Activated CD8-positive, alpha-beta memory T cell treated with anti-CD3 and anti-CD28 coated beads for 24 hours (primary cell): Measurements from ENCODE around the gene C9.
A peak's percentile ranks its signal among the peaks of the same experiment; 100 is the strongest.
"Not testable (repeated sequence)": the region's sequence is repeated elsewhere in the genome, so short reads cannot be mapped to it uniquely, and the experiment has no call there.

Experiments
- DNase-seq: peaks from one replicate; pipeline ENCODE4 v3.0.0-alpha.2; 2020

C9 gene

GRCh38 chr5:39319395-39319794, 44.9 kb downstream of the C9 start:
- no peak for DNase-seq

- DNase-seq, result not testable (repeated sequence)
Measured at GRCh38 chr5:39316464-39316863, 47.8 kb downstream of the C9 start.

GRCh38 chr5:39315995-39316394, 48.3 kb downstream of the C9 start:
- no peak for DNase-seq

DNA sequence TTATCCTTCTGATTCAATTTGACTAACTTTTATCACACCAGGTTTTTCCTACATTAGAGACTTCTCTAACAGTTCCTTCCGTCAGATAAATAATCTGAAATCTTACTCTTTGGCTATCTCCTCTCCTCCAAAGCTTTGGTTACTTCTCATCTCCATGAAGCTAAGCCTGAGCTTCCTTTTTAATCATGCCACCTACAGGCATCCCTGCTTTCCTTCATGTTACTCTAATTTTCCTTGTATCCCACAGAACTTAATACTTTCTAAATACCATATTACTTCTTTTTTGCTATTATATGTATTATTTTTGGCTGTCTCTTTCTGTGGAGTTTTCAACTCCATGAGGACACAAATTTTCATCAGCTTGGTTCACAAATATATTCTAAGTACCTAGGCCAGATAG, 49.7 kb downstream of the C9 start:
- no peak for DNase-seq

DNA sequence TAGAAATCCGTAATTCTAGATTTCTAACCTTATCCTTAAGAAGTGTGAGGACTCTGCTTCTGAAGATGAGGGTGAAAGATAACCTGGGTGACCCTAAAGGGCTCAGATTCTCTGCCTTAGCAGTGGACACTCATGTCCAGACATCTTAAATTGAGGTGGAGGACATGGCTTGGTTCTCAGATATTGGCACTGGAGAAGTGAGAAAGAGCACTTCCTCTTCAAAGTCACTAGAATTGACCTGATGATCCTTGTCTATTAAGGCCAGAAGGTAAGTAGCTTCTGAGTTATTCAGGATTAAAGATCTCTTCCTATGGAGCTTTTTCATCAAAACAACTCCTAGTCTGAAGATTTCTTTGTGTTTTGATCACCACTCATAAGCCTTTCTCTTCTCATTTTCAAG, 54.8 kb downstream of the C9 start:
- no peak for DNase-seq

- DNase-seq, result no peak
Measured at GRCh38 chr5:39302472-39302871, 61.8 kb downstream of the C9 start.

DNA sequence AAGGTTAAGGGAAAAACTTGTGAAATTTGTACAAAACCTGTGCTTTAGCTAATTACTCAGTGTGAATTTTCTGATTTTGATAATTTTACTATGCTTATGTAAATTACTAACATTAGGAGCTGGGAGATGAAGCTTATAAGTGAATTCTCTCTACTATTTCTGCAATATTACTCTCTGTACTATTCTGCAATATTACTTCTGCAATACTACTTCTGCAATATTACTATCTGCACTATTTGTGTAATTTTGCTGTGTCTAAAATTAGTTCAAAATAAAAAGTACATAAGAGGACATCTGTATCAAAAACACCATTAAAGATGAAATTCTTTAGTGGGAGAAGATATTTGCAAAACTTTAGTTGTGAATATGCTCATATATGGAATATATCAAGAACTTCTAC, 62.9 kb downstream of the C9 start:
- DNase-seq, result no peak

- no peak for DNase-seq
Measured at GRCh38 chr5:39299962-39300361, 64.3 kb downstream of the C9 start.

DNA sequence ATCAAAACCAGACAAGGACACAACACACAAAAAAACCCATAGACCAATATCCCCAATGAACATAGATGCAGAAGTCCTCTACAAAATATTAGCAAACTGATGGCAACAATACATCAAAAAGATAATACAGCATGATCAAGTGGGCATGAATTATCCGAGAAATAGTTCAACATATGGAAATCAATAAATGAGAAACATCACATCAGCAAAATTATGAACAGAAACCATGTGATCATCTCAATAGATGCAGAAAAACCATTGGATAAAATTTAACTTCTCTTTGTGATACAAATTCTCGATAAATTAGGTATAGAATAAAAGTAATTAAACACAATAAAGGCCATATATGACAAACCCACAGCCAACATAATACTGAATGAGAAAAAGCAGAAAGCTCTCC, 69.6 kb downstream of the C9 start:
- no peak for DNase-seq

DNA sequence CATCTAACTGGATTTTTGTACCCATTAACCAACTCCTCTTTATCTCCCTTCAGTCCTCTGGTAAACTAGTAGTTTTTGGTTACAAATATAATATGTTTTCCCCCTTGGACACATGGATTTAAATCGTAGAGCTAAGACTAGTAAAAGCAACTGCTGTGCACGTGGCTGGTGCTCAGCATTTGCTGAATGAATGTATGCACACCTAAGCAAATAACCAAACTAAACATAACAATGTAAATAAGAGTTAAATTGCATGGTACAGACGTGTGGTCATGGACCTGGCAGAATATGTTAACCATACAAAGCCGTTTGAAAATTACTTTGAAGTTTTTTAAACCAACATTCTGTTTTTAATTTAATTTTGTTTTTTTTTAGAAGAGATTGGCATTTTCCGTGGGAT, 79.7 kb downstream of the C9 start:
- no peak for DNase-seq

DNA sequence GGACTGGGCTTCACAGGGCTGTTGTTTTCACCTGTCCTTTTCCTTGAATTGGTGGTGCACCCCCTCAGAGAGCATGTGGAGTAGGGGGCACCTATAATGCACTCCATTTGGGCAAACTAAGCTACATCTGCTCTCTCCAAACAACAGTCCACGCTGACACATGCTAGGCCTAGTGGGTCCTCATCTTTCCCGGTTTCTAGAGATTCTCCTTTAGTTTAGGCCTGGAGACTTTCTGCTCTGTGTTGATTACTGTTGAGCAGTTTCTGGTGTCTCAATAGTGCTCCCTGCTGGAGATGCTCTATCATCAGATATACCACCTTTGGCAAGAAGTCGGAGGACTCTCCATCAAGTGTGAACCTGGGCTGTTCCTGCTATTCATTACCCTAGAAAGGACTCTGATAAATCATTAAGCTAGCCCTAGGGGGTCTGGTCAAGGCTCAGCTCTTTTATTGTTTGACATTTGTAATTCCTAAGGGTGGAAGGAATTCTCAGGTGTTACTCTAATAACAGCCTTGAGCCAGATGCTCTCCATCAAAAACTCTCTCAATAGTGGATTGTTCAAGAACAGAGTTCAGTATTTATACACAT, 81.0 kb downstream of the C9 start:
- DNase-seq, result peak; percentile 73

GRCh38 chr5:39282561-39282960, 81.7 kb downstream of the C9 start:
- no peak for DNase-seq

GRCh38 chr5:39275865-39276264, 88.4 kb downstream of the C9 start:
- DNase-seq, result not testable (repeated sequence)

DNA sequence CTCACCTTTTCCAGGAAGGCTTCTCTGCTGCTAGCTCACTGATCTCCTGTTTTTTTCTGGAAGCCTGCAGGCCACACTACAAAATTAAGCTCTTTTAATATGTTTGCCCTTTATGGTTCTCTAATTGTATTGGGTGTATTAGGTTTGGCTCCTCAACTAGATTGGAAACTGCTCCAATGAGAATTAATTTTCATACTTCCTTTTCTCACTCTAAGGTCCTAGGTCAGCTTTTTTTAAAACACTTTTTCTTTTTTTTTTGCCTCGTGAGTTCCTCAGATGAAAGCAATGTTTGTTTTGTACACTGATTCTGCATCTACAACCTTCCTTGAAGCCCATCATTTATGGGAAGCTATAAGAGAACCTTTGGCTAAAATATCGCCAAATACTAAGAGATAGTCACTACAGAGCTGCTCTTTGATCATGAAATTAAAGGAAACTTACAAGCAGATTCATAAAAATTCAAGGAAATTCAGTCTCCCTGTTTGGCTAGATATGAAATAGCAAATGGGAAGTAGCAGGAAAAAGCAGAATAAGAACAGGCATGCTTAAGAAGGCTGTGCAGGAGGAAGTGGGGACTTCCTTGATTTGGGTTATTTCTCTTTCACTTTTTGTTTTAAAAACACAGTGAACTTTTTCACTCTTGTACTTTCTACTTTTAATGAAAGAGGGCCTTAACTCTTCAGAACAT, 89.8 kb downstream of the C9 start:
- DNase-seq, result no peak

DNA sequence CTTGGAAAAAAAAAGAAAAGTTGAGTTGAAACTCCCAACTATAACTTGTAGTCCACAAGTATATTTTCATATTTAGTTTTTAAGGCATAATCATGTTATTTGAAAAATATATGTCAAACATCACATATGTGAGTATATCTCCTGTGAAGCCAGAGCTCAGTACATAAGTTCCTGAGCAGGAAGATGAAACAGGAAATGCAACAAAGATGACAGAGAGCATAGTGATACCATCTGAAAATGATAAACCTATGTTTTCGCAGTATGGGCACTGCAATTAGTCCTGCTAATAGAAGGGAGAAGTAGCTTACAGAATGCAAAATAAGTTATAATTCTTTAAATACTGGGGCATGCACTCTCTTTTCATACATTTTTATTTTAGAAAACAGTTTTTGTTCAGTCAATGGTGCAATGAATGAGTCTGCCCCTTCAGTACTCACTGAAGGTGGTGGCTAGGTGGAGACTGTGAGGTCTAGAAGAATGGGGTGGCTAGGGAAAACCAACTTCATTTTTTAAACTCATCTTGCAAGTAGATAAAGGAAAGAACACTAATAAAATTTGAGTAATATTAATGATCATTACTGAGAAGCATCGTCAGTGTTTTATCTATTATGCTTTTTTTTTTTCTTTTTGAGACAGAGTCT, 90.9 kb downstream of the C9 start:
- no peak for DNase-seq

GRCh38 chr5:39272869-39273231, 91.4 kb downstream of the C9 start:
- DNase-seq, result not testable (repeated sequence)

DNA sequence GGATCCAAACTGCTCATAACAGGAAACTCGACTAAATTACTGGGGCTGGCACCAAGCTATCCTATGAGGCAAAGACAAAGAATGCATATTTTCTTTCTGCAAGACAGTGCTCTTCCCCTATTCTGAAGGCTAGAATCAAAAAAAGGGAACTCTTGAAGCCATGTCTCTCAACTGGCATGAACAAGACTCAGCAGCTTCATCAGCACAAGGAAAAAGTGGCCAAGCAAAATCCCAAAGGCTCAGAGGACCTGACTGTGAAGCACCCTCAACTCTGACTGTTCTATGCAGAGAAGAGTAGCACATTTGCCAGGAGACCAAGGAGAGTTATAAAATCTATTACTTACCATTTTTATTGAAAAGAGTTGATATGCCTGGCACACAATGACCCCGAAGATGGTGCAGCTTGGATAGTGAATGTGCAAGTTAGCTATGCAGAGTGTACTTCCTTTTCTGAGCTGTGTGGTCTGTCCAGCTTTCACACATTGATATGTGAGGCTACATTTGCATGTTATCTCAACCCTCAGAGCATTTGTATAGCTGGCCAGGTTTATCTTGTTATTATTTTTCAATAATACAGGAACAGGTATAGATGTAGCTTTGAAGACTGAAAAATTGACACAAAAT, 94.0 kb downstream of the C9 start:
- DNase-seq, result no peak

- DNase-seq, result no peak
Measured at GRCh38 chr5:39267186-39267585, 97.1 kb downstream of the C9 start.

DNA sequence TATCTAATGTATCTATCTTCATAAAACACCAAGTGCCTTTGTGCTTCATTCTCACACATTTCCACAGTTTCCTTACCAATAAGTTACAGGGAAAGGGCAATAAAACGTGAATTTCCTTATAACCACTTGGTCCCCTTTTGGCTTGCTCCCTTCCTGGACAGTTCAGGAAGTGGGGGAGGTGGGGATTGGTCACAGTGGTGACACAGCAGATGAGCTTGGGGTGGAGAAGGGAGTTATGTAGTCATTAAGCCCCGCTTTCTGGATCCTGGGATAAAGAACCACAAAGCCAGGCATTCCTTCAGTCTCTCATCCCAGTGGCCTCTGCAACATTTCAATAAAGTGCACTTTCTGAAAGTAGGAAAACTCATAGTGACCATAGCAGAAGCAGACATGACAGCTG, 97.9 kb downstream of the C9 start:
- no peak for DNase-seq

GRCh38 chr5:39264528-39264927, 99.8 kb downstream of the C9 start:
- DNase-seq, result no peak

DNA sequence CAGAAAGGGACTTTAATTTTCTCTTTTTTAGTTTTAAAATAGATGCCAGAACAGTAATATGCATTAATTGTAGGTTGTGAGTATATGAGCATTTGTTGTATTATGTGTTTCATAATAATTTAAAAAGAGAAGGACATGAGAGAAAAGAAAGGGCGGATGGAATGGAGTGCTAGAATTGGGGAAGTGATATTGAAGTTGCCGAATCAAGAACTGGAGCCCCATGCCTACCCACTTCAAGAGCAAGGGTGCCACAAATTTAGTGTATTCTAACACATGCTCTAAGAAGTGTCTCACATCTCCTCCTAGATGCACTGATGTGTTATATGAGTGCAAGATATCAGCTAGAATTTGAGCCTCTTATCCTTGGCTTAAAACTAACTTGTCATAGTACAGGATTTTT, 101.3 kb downstream of the C9 start:
- DNase-seq, result no peak

DNA sequence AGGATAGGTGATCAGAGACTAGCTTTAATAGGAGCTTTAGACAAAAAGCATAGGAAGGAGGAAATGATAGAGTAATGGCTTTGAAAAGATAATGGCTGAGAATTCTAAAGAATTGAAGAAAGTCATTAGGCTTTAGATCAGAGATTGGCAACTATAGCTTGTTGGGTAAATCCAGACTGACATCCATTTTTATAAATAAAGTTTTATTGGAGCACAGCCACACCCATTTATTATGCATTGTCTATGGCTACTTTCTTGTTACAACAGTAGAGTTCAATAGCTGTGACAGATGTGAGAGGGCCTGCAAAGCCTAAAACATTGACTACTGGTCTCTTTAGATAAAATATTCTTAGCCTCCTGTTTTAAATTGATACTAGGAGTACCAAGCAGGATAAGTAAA, 104.2 kb downstream of the C9 start:
- DNase-seq, result no peak

DNA sequence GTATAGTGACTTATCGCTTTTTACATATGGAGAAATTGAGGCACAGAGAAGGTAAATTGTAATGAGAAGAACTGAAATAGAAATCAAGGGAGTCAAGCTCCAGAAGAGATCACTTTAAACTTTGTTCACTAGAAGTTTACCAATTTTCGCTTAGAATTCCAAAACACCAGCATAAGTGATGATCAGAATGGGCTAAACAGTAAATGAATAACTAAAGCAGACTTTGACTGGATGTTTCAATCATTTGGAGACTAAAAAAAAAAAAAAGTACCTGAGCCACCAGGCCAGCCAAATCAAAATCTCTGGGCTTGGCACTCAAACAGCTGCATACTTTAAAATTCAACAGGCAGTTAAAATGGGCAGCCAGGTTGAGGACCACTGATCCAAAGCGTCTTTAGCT, 106.7 kb downstream of the C9 start:
- DNase-seq, result no peak
